GM04503 (cell line): ENCODE data around the gene AGBL1.

Experiments
- DNase-seq: peaks from one replicate; pipeline ENCODE4 v3.0.0-alpha.2; 2012; ENCODE audit warnings: low read depth

Gene AGBL1

DNA sequence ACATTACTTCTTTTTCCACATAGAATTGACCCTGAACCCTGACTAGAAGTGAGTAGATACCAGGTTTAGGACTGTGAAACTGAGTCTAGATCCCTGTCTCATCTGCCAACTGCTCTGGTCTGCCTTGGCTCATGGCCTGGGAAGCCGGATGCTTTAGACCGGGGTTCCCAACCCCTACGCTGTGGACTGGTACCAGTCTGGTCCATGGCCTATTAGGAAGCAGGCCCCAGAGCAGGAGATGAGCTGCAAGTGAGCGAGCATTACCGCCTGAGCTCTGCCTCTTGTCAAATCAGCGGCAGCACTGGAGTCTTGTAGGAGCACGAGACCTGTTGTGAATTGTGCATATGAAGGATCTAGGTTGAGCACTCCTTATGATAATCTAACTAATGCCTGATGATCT, 734.2 kb downstream of the AGBL1 start:
- no peak for DNase-seq

DNA sequence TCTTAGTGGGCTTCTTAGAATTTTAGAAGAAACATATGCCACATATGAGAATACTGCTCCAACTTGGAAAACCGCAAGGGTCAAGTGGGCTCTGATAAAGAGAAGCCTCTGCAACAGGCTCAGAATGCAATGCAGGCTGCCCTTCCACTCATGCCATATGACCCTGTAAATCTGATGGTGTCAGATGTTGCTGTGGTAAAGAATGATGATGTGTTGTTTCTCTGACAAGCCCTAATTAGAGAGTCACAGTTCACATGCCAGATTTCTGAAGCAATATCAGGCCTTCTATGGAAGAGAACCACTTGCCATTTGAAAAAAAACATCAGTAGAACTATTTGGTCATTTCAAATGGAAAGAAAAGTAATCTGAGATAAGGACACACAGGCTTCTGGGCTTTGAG, 749.6 kb downstream of the AGBL1 start:
- no peak for DNase-seq

DNA sequence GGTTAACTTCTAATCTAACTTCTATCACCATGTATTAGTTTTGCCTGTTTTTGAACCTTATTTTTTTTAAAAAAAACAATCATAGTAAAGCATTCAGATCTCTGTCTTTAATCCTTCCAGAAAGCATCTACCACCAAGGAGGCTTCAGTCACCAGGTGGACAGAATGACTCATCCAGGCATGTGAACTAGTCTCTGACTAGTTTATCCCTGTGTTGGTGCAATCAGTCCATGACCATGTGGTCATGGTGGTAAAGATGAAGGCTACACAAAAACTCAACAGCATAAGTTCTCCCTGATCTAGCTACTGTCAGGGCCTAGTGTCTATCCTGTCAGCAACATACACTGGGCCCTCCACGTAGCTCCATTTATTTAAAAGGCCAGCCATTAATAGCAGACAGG, 750.6 kb downstream of the AGBL1 start:
- no peak for DNase-seq

DNA sequence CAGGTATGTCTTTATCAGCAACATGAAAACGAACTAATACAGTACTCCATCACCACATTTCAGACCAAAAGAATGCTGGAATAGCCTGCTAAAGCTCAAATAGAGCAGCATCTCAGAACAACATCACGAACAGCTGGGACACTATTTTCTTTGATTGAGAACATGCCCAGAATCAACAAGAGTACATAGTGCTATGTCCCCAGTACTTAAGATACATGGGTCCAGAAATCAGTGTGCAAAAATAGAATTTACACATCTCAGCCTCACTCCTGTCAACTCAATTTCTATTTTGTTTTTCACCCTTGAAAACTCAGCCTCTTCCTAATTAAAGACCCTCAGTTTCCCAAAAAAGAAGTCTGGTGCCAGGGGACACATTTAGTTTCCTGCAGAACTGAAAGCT, 753.9 kb downstream of the AGBL1 start:
- no peak for DNase-seq

DNA sequence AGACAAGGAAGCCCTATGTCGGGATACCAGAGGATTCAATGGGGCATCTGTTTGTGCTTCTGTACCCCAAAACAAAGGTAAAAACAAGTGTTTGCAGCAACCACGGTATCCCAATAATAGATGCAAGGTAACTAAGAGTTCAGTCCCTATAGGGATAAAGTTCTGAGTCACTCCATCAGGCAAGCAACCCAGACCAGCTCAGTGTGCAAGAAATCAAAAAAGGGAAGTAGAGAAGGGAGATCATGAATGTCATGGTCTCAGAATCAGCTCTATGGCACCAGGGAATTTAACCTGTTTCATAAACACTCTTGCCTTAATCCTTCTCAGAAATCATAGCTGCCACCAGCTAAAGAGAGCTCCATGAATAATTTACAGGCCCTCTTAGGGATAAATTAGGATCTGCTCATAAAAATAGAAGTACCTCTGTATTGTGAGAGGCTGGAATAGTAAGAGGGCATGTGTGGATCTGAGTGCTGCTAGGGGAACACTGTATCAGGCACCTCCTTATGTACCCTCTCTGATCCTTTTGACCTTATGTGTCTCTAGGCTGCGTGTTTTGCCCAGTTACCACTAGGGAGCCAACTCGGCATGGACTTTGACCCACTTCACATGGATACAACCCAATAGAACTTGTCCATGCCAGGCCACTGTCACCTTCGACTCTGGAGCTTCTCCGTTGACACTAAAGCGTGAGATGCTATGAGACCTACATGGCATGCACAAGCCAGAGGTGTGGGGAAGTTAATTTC, 754.6 kb downstream of the AGBL1 start:
- no peak for DNase-seq

DNA sequence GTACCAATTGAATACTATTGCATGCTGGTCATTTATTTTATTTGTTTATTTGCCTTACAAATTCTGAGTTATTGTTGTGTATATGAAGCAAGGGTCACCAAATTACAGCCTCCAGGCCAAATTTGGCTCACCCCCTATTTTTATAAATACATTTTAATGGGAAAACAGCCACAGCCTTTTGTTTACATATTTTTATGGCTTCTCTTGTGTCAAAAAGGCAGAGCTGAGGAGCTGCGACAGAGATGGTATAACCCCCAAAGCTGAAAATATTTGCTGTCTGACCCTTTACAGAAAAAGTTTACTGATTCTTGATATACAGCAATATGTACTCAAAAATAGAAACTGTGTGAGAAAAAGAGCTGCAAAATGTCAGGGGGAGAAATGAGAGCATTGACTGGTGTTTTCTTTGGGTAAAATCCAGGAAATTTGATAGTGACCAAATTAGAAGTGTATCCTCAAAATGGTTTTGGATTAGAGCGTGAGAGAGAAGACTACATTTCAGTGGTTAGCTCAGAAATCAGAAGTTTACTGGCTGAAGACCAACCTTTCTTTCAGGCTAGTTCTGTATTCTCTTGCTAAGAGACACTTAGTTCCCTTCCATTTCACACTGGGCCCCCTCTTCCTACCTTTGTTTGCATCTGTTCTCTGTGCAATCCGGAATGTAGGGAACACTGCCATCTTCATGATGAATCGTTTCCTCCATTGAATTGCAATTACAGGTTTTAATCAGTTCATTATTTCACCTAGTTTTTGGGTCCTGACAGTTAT, 757.8 kb downstream of the AGBL1 start:
- no peak for DNase-seq

DNA sequence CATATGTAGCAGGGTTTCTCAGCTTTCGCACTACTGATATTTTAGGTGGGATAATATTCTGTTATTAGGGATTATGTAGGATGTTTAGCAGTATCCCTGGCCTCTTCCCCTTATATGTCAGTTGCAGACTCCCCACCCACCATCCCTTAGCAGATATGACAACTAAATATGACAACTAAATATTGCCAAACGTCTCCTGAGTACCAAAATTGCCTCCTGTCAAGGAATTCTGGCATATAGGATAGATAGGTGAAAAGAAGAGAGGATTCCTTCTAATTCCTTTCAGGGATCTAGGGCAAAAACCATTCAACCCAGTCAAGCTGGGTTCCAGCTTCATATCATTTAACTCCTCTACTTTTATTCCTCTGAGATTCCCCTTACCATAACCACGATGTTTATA, 759.8 kb downstream of the AGBL1 start:
- no peak for DNase-seq

DNA sequence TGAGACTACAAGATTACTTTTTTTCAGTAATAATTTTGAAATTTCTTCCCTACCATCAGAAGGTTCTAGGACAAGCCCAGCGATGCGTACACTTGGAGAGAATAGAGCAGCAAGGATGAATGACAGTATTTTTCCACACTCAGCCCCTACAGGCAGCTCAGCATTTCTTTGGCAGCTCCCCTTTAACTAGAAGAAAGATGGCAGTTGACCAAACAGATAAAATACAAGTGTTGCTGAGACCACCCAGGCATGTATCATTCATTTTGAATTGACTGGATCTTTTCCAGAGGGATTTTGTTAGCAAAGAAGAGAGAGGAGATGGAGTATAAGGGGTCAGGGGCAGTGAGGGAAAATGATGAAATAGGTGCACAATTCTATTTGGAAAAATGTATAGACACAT, 761.3 kb downstream of the AGBL1 start:
- no peak for DNase-seq

DNA sequence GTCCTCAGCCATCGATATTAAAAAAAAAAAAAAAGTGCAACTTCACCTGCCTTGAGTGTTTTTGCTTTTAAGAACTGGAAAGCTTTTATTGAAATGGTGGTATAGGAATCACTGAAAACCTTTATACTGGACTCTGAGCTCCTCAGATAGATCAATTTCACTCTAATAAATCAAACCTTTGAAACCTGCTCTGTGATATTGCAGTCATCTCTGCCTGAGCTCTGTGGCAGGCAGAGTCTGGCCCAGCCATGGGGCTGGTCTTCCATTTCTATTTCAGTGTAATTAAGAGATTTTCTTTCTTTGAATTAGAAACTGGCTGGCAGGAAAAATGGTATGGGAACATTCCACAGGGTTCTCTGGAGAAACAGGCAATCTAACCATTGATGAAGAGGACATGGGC, 762.5 kb downstream of the AGBL1 start:
- DNase-seq, result no peak

DNA sequence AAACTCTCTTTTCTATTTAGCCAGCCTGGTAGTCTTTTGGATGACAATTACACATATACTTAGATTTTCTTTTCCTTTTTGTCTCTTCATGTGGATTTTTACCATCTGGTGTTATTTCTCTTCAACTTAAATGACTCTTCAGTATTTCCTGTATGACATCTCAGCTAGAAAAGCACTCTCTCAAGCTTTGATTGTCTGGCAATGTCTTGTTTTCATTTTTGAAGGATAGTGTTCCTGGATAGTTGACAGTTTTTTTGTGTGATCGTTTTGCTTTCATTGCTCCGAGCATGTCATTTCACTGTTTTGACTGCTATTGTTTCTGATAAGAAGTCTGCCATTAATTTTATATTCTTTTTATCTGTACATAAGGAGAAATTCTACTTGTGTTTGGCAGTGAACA, 766.4 kb downstream of the AGBL1 start:
- no peak for DNase-seq

DNA sequence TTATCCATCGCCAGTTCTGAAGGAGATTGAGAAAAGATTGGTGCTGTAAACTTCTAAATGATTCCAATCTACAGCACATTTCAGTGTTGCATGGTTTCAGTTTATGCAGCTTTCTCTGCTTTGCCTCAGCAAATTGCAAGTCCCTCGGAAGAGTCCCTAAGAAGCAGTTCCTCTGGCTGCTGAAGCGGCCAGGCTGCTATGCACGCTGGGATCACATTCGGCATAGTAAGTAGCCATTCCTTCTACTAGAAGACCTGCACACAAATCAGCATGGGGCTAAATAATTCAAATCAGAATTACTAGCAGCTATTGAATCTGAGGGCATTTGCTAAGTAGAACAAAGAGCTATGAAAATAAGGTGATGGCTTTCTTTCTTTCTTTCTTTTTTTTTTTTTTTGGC, 769.5 kb downstream of the AGBL1 start:
- no peak for DNase-seq

DNA sequence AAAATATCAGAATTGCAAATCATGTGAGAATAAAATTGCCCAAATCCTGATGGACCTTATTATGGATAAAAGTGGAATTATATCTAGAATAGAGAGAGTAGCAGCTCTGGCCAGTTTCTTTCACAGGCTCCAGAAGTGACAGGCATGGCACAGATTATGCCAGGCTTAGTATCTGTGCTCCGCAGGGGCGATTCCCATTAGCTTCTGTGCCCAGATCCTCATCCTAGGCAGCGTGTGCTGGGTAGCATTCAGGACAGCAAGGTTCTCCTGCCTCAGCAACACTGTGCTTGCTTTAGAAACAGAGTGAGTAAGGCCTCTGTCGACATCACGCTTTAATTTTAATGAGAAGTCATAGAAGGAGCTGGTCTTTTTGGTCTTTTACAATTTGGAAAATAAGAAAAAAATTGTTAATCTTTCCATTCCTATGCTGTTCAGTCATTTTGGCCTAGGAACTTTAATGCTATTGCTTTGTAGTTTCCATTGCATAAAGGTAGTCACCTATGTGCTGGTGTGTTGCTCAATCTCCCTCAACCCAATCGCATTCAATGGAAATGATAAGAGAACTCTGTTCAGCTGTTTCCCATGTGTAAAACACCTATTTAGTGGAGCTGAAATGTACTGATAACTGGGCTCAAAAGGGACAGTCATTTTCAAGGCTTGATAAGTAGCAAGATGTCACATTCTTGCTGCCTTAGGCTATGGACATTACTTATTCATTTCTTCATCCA, 770.1 kb downstream of the AGBL1 start:
- no peak for DNase-seq

DNA sequence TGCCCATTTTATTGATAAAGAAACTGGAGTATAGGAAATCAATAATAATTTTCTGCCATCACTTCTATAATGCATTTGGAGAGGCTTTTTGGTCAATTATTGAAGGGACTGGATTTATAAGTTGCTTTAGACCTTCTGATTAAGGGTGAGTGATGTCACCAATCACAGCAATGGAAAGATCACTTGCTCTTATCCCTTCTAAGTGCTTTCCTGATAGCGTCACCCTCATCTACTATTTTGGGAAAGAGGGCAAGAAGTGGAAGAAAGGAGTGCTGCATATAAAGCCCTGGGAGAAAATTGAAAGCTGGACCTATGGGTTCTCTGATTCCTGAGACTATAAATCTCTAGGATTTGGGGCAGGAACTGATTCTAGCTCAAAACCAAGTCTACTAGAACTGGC, 771.3 kb downstream of the AGBL1 start:
- DNase-seq, result no peak

DNA sequence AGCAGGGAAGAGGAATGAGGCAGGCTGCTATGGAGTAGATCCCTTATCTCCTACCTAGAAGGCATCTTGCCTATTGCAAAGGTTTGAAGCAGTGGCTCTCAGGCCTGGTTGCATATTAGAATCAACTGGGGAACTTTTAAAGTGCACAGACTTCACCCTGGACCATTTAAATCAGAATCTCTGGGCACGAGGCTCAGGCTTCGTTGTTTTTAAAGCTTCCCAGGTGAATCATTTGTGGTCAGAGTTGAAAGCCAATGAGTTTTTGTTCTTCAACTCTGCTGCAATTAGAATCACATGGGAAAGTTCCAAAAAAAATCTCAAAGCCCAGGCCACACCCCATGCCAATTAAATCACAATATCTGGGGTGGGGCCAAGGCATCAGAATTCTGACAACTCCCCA, 773.1 kb downstream of the AGBL1 start:
- DNase-seq, result no peak

DNA sequence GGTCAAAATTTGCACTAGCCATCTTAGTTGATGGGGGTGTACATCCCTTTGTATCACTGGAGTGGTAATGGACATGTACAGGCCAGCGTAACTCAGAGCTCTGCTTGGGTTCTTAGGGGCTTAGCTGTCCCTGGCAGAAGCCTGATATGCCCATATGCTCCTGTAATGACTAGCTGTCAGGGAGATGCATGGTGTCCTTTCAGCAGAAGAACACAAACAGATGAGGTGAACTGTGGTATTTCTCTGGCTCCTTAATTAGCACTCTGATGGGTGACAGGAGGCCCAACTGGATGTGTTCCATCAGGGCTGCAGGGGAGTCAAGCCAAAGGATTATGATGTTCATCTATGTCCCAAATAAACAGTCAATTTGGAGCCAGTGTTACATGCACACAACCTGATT, 774.5 kb downstream of the AGBL1 start:
- DNase-seq, result no peak

DNA sequence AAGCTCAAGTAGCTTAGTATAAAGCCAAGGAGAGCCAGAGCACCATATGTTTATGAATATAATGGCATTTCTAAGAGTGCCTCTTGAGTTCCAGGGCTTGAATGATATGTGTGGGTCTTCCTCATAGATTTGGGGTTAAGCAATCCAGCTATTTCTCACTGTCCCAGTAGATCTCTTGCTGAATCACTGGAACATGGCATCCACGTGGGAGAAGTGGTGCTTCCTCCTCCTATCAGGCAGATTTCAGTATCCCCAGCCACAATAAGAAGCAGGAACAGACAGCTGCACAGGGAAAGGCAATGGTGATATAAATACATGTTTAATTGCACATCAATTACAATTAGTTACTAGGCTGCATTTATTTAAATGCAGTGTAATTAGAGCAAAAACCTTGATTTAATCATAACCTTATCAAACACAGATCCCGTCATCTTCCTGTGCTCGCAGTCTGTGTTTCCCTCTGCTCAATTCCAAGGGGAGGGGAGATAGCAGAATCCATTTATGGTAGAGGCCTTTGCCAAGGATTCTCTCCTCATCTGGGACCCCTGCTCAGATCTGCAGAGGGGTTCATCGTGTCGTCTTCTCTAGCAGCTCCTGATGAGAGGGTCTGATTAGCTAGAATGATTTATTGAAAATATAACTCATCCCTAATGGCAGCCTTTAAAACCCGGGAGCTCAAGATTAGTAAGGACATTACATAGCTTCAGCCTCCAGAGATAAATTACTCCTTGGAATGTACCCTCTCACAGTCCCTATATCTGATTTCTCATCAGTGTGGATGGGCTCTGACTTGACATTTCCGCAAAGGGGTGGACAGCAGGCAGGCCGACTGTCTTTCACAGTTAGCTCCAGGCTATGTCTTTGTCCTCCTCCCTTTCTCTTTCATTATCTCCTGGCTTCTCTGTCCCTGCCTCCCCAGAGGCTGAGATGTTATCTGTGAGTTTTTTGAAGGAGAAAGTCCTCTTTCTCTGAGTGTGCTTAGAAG, 775.9 kb downstream of the AGBL1 start:
- no peak for DNase-seq

DNA sequence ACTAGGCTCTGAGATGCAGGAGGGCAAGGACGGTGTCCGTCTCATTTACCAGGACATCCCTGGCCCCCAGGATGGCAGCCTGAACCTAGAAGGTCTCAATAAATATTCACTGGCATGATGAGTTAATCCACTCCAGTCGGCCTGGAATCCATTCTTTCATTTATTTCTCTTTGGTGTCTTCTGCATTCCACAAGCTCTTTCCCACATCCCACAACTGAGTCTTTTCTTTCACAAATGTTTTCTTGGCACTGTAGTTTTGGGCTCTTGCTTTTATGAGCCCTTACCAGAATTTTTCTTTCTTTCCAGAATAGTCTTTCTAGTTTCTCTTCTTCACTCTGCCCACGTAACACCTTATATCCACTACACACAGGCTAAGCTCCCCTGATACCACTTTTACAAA, 778.0 kb downstream of the AGBL1 start:
- DNase-seq, result no peak

DNA sequence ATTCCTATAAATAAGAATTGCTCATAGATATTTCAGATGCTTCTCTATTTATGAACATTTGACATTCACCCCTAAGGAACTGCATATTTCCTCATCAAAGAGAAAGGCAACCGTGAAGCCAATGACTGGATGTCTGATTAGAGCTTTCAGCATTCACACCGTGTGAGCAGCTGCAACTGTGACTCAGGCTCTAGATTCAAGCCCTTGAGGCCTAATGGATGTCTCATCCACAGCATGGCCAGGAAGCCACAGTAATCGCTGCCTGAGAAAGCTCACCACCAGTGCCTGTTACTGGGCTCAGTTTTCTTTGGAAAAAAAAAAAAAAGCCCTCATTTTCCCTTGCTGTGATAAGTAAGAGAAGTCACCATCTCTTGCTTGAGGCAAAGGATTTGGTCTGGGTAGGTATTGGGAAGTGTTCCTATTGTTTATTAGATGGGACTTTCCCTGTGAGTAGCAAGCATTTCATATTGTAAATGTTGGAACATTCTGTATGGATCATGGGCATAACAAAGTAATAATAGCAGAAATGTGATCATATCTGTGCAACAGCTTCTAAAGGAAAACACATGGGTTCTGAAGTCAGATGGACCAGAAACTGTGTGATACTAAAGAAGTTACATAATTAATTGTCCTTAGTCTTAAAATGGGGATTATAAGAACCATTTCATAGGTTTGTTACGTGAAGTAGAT, 783.7 kb downstream of the AGBL1 start:
- DNase-seq, result no peak

DNA sequence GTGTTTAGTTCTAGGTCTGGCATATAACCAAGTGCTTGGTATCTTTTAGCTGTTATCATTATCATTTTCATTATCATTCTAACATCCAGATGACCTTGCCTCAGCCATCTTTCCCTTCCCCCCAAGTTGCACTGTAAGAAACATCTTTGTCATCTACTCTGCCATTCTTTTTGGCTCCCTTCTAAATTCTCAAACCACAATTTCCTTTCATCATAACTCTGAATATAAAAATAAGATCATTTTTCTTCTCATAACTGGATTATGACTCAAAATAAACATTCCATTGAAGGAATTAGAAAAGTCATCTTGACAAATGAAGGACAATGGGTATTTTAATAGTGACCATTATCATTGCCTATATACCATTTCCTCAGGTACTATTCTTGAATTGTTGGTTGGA, 786.2 kb downstream of the AGBL1 start:
- DNase-seq, result no peak

DNA sequence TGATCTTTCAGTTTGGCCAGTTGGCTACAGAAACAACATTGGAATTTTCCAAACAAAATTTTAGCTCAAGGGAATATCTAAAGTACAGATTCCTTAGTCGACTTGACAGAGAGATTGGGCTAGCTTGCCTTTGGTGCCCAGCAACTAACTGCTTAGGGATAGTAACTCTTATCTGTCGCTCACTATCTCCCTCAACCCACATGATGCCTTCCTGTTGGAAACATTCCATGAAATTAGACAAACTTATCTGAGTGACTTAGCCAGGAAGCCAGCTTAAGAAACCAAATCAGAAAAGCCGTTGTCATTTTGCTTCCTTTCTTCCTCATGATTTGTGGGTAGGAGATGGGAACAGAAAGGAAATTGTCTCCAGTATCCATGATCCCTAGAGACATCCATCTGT, 791.2 kb downstream of the AGBL1 start:
- DNase-seq, result no peak

DNA sequence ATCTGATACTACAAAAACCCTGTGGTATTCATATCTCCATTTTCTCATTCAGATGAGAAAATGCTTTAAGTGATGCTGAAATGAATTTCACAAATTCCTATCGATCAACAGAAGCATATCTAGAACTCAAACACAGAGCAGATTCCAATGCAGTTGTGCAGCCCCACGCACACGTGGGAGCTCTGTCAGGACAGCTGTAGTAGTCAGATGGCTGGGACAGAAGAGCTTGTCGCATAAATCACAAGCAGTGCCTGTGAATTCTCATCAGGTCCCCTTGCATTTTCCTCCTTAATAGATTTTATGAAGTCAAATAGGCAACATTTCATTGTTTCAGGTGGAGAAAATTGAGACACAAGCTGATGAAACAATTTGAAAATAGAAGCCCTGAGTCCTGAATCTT, 792.3 kb downstream of the AGBL1 start:
- no peak for DNase-seq
